ENCODE data around the gene KIF22.
"Not testable (repeated sequence)": the region's sequence is repeated elsewhere in the genome, so short reads cannot be mapped to it uniquely, and the experiment has no call there.

Gene KIF22

GRCh38 chr16:29831490-29831889 is 40.9 kb downstream of the KIF22 start:
- H3K4me1 ChIP-seq (ENCODE audit: insufficient read depth, low read length), result no peaks in the 10 kb centered on the region
- H3K9me3 ChIP-seq (ENCODE audit: insufficient read depth, low read depth, low read length), result no peaks in the 10 kb centered on the region
- no peaks in the 10 kb centered on the region for H3K36me3 ChIP-seq (ENCODE audit: insufficient read depth, low read length)
- no peak overlapping the region for H3K27ac ChIP-seq (ENCODE audit: low read depth, low read length)
- H3K27me3 ChIP-seq (ENCODE audit: insufficient read depth, low read length), result no peaks in the 10 kb centered on the region
- WGBS, result 92% methylated on average over 2 of the region's 2 CpGs
- H3K9ac ChIP-seq (ENCODE audit: low read depth, low read length), result no peak overlapping the region
- no peak overlapping the region for H3K4me3 ChIP-seq (ENCODE audit: low read length)

GRCh38 chr16:29833219-29833618 is 42.7 kb downstream of the KIF22 start:
- H3K9ac ChIP-seq (ENCODE audit: low read depth, low read length); H3K27ac ChIP-seq (ENCODE audit: low read depth, low read length); H3K36me3 ChIP-seq (ENCODE audit: insufficient read depth, low read length); H3K4me1 ChIP-seq (ENCODE audit: insufficient read depth, low read length); H3K9me3 ChIP-seq (ENCODE audit: insufficient read depth, low read depth, low read length); H3K4me3 ChIP-seq (ENCODE audit: low read length); H3K27me3 ChIP-seq (ENCODE audit: insufficient read depth, low read length): not testable (repeated sequence)
- WGBS, result 96% methylated on average over 2 of the region's 4 CpGs

GRCh38 chr16:29834079-29834478 is 43.5 kb downstream of the KIF22 start:
- Histone ChIP-seq H3K4me3 (ENCODE audit: low read length) (no peak overlapping the region), H3K9me3 (ENCODE audit: insufficient read depth, low read depth, low read length) (no peaks in the 10 kb centered on the region), H3K27me3 (ENCODE audit: insufficient read depth, low read length) (no peaks in the 10 kb centered on the region), H3K4me1 (ENCODE audit: insufficient read depth, low read length) (no peaks in the 10 kb centered on the region), H3K36me3 (ENCODE audit: insufficient read depth, low read length) (no peaks in the 10 kb centered on the region), H3K9ac (ENCODE audit: low read depth, low read length) (no peak overlapping the region), H3K27ac (ENCODE audit: low read depth, low read length) (no peak overlapping the region)
- 90% methylated on average over 5 of the region's 5 CpGs for WGBS

GRCh38 chr16:29835926-29836325 is 45.4 kb downstream of the KIF22 start:
- Histone ChIP-seq H3K36me3 (ENCODE audit: insufficient read depth, low read length) (no peaks in the 10 kb centered on the region), H3K4me3 (ENCODE audit: low read length) (no peak overlapping the region), H3K9ac (ENCODE audit: low read depth, low read length) (no peak overlapping the region), H3K27ac (ENCODE audit: low read depth, low read length) (no peak overlapping the region), H3K4me1 (ENCODE audit: insufficient read depth, low read length) (no peaks in the 10 kb centered on the region), H3K9me3 (ENCODE audit: insufficient read depth, low read depth, low read length) (no peaks in the 10 kb centered on the region), H3K27me3 (ENCODE audit: insufficient read depth, low read length) (no peaks in the 10 kb centered on the region)
- WGBS, result 88% methylated on average over 7 of the region's 7 CpGs

GRCh38 chr16:29836623-29837022 is 46.1 kb downstream of the KIF22 start:
- Histone ChIP-seq H3K27ac (ENCODE audit: low read depth, low read length) (no peak overlapping the region), H3K36me3 (ENCODE audit: insufficient read depth, low read length) (no peaks in the 10 kb centered on the region), H3K27me3 (ENCODE audit: insufficient read depth, low read length) (no peaks in the 10 kb centered on the region), H3K4me3 (ENCODE audit: low read length) (no peak overlapping the region), H3K9me3 (ENCODE audit: insufficient read depth, low read depth, low read length) (no peaks in the 10 kb centered on the region), H3K9ac (ENCODE audit: low read depth, low read length) (no peak overlapping the region), H3K4me1 (ENCODE audit: insufficient read depth, low read length) (no peaks in the 10 kb centered on the region)
- 89% methylated on average over 15 of the region's 15 CpGs for WGBS

GRCh38 chr16:29837841-29838240 is 47.3 kb downstream of the KIF22 start:
- H3K4me3 ChIP-seq (ENCODE audit: low read length), result no peak overlapping the region
- WGBS, result 89% methylated on average over 5 of the region's 5 CpGs
- no peak overlapping the region for H3K27ac ChIP-seq (ENCODE audit: low read depth, low read length)
- H3K4me1 ChIP-seq (ENCODE audit: insufficient read depth, low read length), result no peaks in the 10 kb centered on the region
- H3K27me3 ChIP-seq (ENCODE audit: insufficient read depth, low read length), result no peaks in the 10 kb centered on the region
- no peak overlapping the region for H3K9ac ChIP-seq (ENCODE audit: low read depth, low read length)
- no peaks in the 10 kb centered on the region for H3K36me3 ChIP-seq (ENCODE audit: insufficient read depth, low read length)
- no peaks in the 10 kb centered on the region for H3K9me3 ChIP-seq (ENCODE audit: insufficient read depth, low read depth, low read length)

- H3K4me3 ChIP-seq (ENCODE audit: low read length), result no peak overlapping the region
- 89% methylated on average over 6 of the region's 6 CpGs for WGBS
These were observed 49.3 kb downstream of the KIF22 start for GRCh38 chr16:29839822-29840221.

GRCh38 chr16:29840240-29840639 is 49.7 kb downstream of the KIF22 start:
- H3K27ac ChIP-seq (ENCODE audit: low read depth, low read length), result no peak overlapping the region
- no peak overlapping the region for H3K4me3 ChIP-seq (ENCODE audit: low read length)
- WGBS, result 90% methylated on average over 10 of the region's 10 CpGs
- H3K36me3 ChIP-seq (ENCODE audit: insufficient read depth, low read length), result no peaks in the 10 kb centered on the region
- no peaks in the 10 kb centered on the region for H3K4me1 ChIP-seq (ENCODE audit: insufficient read depth, low read length)
- no peaks in the 10 kb centered on the region for H3K27me3 ChIP-seq (ENCODE audit: insufficient read depth, low read length)
- no peaks in the 10 kb centered on the region for H3K9me3 ChIP-seq (ENCODE audit: insufficient read depth, low read depth, low read length)
- no peak overlapping the region for H3K9ac ChIP-seq (ENCODE audit: low read depth, low read length)

More at GRCh38 chr16:29839822-29840221, 49.3 kb downstream of the KIF22 start:
- no peak overlapping the region for H3K27ac ChIP-seq (ENCODE audit: low read depth, low read length)
- no peaks in the 10 kb centered on the region for H3K27me3 ChIP-seq (ENCODE audit: insufficient read depth, low read length)
- H3K9me3 ChIP-seq (ENCODE audit: insufficient read depth, low read depth, low read length), result no peaks in the 10 kb centered on the region
- H3K9ac ChIP-seq (ENCODE audit: low read depth, low read length), result no peak overlapping the region
- no peaks in the 10 kb centered on the region for H3K4me1 ChIP-seq (ENCODE audit: insufficient read depth, low read length)
- H3K36me3 ChIP-seq (ENCODE audit: insufficient read depth, low read length), result no peaks in the 10 kb centered on the region

GRCh38 chr16:29841631-29842030 is 51.1 kb downstream of the KIF22 start:
- Histone ChIP-seq H3K27ac (ENCODE audit: low read depth, low read length) (no peak overlapping the region), H3K4me1 (ENCODE audit: insufficient read depth, low read length) (no peaks in the 10 kb centered on the region), H3K36me3 (ENCODE audit: insufficient read depth, low read length) (no peaks in the 10 kb centered on the region), H3K9me3 (ENCODE audit: insufficient read depth, low read depth, low read length) (no peaks in the 10 kb centered on the region), H3K4me3 (ENCODE audit: low read length) (no peak overlapping the region), H3K27me3 (ENCODE audit: insufficient read depth, low read length) (no peaks in the 10 kb centered on the region), H3K9ac (ENCODE audit: low read depth, low read length) (no peak overlapping the region)
- WGBS, result 93% methylated on average over 23 of the region's 23 CpGs

GRCh38 chr16:29842732-29843346 is 52.3 kb downstream of the KIF22 start:
- no peak overlapping the region for H3K27ac ChIP-seq (ENCODE audit: low read depth, low read length)
- no peak overlapping the region for H3K9ac ChIP-seq (ENCODE audit: low read depth, low read length)
- no peaks in the 10 kb centered on the region for H3K27me3 ChIP-seq (ENCODE audit: insufficient read depth, low read length)
- no peaks in the 10 kb centered on the region for H3K36me3 ChIP-seq (ENCODE audit: insufficient read depth, low read length)
- no peak overlapping the region for H3K4me3 ChIP-seq (ENCODE audit: low read length)
- no peaks in the 10 kb centered on the region for H3K9me3 ChIP-seq (ENCODE audit: insufficient read depth, low read depth, low read length)
- WGBS, result 89% methylated on average over 9 of the region's 9 CpGs
- no peaks in the 10 kb centered on the region for H3K4me1 ChIP-seq (ENCODE audit: insufficient read depth, low read length)

GRCh38 chr16:29843931-29844330 is 53.4 kb downstream of the KIF22 start:
- Histone ChIP-seq H3K36me3 (ENCODE audit: insufficient read depth, low read length) (no peaks in the 10 kb centered on the region), H3K27me3 (ENCODE audit: insufficient read depth, low read length) (no peaks in the 10 kb centered on the region), H3K4me1 (ENCODE audit: insufficient read depth, low read length) (no peaks in the 10 kb centered on the region), H3K9me3 (ENCODE audit: insufficient read depth, low read depth, low read length) (no peaks in the 10 kb centered on the region), H3K4me3 (ENCODE audit: low read length) (no peak overlapping the region), H3K9ac (ENCODE audit: low read depth, low read length) (no peak overlapping the region), H3K27ac (ENCODE audit: low read depth, low read length) (no peak overlapping the region)
- WGBS, result 92% methylated on average over 8 of the region's 8 CpGs
